Neural crest cell (in vitro differentiated cells): ENCODE results near the gene PRKCI. TPM values are rescaled to one million over a fixed set of nuclear protein-coding genes. Genes with fewer than 3 reads are reported as not detected.

ENCODE experiments used
- DNase-seq: peaks from one replicate; pipeline ENCODE4 v3.0.0; 2021; ENCODE audit warnings: low read depth, mixed read lengths, low spot score
- H3K27ac Mint-ChIP-seq: one replicate; pipeline ENCODE4 v1.8.0; 2021; ENCODE audit warnings: mild to moderate bottlenecking, mixed read lengths; ENCODE audit not compliant: unreplicated experiment
- H3K27me3 Mint-ChIP-seq: 2 replicates; pipeline ENCODE4 v1.8.0; 2021; ENCODE audit warnings: low read depth, mild to moderate bottlenecking, mixed read lengths
- H3K36me3 Mint-ChIP-seq: 2 replicates; pipeline ENCODE4 v1.8.0; 2021; ENCODE audit warnings: low read depth, mild to moderate bottlenecking, mixed read lengths
- H3K4me1 Mint-ChIP-seq: 2 replicates; pipeline ENCODE4 v1.8.0; 2021; ENCODE audit warnings: mixed read lengths
- H3K4me3 Mint-ChIP-seq: one replicate; pipeline ENCODE4 v1.8.0; 2021; ENCODE audit warnings: mild to moderate bottlenecking, mixed read lengths
- H3K9me3 Mint-ChIP-seq: 2 replicates; pipeline ENCODE4 v1.8.0; 2021; ENCODE audit warnings: mixed read lengths
- CTCF ChIP-seq: fragments of 200-600 bp; sonication (generic); conservative IDR thresholded peaks from 2 replicates; pipeline ENCODE4 v1.5.0; 2021; ENCODE audit warnings: antibody characterized with exemption, mild to moderate bottlenecking
- total RNA-seq: library from RNA; stranded (reverse); gene quantifications from 2 replicates; pipeline ENCODE4 v1.2.1, GENCODE V29; 2021

The PRKCI gene
- total RNA-seq, 1 donor from 2014 or later = 33.4 TPM

- DNase-seq = no peak
- Mint-ChIP-seq H3K4me3 (no peak overlapping the region), H3K36me3 (no peaks in the 10 kb centered on the region), H3K27me3 (no peaks in the 10 kb centered on the region), H3K4me1 (peaks cover 23% of the 10 kb centered on the region), H3K9me3 (no peaks in the 10 kb centered on the region), H3K27ac (no peak overlapping the region)
- TF ChIP-seq CTCF = no peak
Measured at GRCh38 chr3:170228093-170228766, 6.0 kb downstream of the PRKCI start.

GRCh38 chr3:170232266-170232665 lies 10.0 kb downstream of the PRKCI start:
- DNase-seq = no peak
- no peak overlapping the region for H3K4me3 Mint-ChIP-seq
- no peak for TF ChIP-seq CTCF
- peaks cover 6% of the 10 kb centered on the region for H3K4me1 Mint-ChIP-seq
- H3K9me3 Mint-ChIP-seq = no peaks in the 10 kb centered on the region
- H3K27me3 Mint-ChIP-seq = no peaks in the 10 kb centered on the region
- no peak overlapping the region for H3K27ac Mint-ChIP-seq
- no peaks in the 10 kb centered on the region for H3K36me3 Mint-ChIP-seq

DNA sequence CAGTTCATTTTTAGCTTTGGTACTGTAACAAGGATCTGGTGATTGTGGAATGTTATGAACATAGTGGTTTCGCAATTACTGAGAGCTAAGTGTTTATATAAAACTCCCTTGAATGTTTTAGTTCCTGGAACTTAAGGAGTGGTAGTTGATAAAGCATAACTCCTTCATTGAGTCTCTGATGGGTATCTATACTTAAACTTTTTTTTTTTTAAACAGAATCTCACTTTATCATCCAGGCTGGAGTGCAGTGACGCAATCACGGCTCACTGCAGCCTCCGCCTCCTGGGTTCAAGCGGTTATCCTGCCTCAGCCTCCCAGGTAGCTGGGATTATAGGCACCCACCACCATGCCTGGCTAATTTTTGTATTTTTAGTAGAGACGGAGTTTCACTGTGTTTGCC lies 11.3 kb downstream of the PRKCI start:
- Mint-ChIP-seq H3K4me3 (no peak overlapping the region), H3K4me1 (no peaks in the 10 kb centered on the region), H3K27me3 (no peaks in the 10 kb centered on the region), H3K27ac (no peak overlapping the region), H3K9me3 (no peaks in the 10 kb centered on the region), H3K36me3 (peaks cover 3% of the 10 kb centered on the region)
- no peak for TF ChIP-seq CTCF
- DNase-seq = no peak

DNA sequence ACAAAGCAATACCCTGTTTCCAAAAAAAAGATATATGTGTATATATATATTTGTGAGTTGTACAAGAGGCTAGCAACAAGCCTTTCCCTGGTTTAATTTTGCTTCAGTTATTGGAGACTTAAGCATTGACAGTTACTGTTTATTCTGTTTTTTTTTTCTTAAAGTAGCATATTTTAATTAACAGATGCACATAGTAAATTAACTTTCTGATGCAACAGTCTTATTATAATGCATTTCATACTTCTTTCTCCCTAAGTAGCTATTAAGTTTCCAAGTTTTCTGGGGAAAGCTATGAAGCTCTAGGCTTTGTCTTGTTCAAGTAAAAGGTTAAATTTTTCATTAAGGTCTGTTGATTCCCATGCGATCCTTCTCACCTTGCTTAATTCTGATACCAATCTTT lies 17.9 kb downstream of the PRKCI start:
- H3K27ac Mint-ChIP-seq = no peak overlapping the region

GRCh38 chr3:170240671-170241070 lies 18.4 kb downstream of the PRKCI start:
- no peaks in the 10 kb centered on the region for H3K4me1 Mint-ChIP-seq
- H3K36me3 Mint-ChIP-seq = peaks cover 6% of the 10 kb centered on the region
- no peaks in the 10 kb centered on the region for H3K9me3 Mint-ChIP-seq
- no peak overlapping the region for H3K4me3 Mint-ChIP-seq
- H3K27ac Mint-ChIP-seq = no peak overlapping the region
- DNase-seq = no peak
- H3K27me3 Mint-ChIP-seq = no peaks in the 10 kb centered on the region
- no peak for TF ChIP-seq CTCF

More for the DNA sequence above, 17.9 kb downstream of the PRKCI start:
- Mint-ChIP-seq H3K4me1 (no peaks in the 10 kb centered on the region), H3K4me3 (no peak overlapping the region), H3K27me3 (no peaks in the 10 kb centered on the region), H3K9me3 (no peaks in the 10 kb centered on the region), H3K36me3 (peaks cover 3% of the 10 kb centered on the region)
- no peak for DNase-seq
- TF ChIP-seq CTCF = no peak
